Measurements from ENCODE around the gene LTBP4. TPM values are rescaled to one million over a fixed set of nuclear protein-coding genes. Genes with fewer than 3 reads are reported as not detected.

Gene LTBP4
- total and polyA plus RNA-seq, 2 donors (not counting 1 experiment from before 2014, with no cell fraction given), result 81.2 to 105 TPM

DNA sequence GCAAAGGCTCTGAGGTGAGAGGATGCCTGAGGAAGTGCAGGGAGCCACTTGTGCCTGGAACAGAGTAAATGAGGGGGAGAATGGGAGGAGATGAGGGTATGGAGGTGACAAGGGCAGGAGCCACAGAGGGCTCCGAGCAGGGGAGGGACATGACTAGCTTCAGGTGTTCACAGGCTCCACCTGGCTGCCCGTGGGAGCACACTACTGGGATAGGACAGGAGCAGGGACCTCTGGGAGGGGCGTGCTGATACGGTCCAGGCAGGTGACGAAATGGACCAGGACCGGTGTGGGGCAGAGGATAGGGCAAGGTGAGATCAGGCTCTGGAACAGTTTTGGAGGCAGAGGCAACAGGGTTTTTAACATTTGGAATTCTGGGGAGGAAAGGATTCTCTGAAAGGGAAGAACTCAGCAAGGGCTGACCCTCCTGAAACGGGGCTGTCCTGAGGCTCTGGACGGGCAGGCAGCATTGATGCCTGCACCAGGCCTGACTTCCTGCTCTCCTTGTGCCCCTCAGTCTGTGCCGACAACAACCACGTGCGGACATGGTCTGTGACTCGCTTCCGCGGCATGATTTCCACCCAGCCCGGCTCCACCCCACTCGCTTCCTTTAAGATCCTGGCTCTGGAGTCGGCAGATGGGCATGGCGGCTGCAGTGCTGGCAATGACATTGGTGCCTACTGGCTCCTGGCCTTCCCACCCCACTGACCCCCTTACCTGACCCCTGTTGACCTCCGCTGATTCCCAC, 12.9 kb upstream of the LTBP4 start:
- ATAC-seq (ENCODE audit: low read depth) (no peak), DNase-seq (no peak)
- H3K27ac ChIP-seq (ENCODE audit: low read length in 2 of 2), result no peak overlapping the region
- Mint-ChIP-seq H3K27me3 (no peaks in the 10 kb centered on the region), H3K4me3 (no peak overlapping the region), H3K9me3 (ENCODE audit: insufficient read depth) (no peaks in the 10 kb centered on the region), H3K27ac (no peak overlapping the region), H3K4me1 (peaks cover 11% of the 10 kb centered on the region)
- ChIA-PET CTCF (no interaction called here), POLR2A (no interaction called here)
- H3K36me3 ChIP-seq (replicated peaks in 1 of 2; ENCODE audit: control extremely low read depth in 1 of 2, control insufficient read depth in 1 of 2, extremely low read depth in 1 of 2, insufficient read depth in 2 of 2, low read length in 1 of 2), result peaks cover 2 to 47% of the 10 kb centered on the region in 2 experiments
- H3K79me2 ChIP-seq (ENCODE audit: control insufficient read depth, insufficient read depth, low read length), result no peaks in the 10 kb centered on the region
- no peak overlapping the region for H3K4me3 ChIP-seq (ENCODE audit: control extremely low read depth in 1 of 5, extremely low read depth in 1 of 5, insufficient read depth in 1 of 5, low read depth in 2 of 5, low read length in 4 of 5)
- intact Hi-C loops (cut with micrococcal nuclease), result no loop called here
- no peak overlapping the region for H3K4me2 ChIP-seq (replicated peaks; ENCODE audit: low read depth, low read length, poor library complexity, severe bottlenecking)
- no peaks in the 10 kb centered on the region for H4K20me1 ChIP-seq (ENCODE audit: control insufficient read depth, insufficient read depth, low read length, poor library complexity, severe bottlenecking)
- no peak for TF ChIP-seq EZH2 (IDR thresholded peaks at IDR 0.05; ENCODE audit: borderline replicate concordance, insufficient read depth, low read depth, low read length, poor library complexity, severe bottlenecking)
- TF ChIP-seq, protein P1, sequence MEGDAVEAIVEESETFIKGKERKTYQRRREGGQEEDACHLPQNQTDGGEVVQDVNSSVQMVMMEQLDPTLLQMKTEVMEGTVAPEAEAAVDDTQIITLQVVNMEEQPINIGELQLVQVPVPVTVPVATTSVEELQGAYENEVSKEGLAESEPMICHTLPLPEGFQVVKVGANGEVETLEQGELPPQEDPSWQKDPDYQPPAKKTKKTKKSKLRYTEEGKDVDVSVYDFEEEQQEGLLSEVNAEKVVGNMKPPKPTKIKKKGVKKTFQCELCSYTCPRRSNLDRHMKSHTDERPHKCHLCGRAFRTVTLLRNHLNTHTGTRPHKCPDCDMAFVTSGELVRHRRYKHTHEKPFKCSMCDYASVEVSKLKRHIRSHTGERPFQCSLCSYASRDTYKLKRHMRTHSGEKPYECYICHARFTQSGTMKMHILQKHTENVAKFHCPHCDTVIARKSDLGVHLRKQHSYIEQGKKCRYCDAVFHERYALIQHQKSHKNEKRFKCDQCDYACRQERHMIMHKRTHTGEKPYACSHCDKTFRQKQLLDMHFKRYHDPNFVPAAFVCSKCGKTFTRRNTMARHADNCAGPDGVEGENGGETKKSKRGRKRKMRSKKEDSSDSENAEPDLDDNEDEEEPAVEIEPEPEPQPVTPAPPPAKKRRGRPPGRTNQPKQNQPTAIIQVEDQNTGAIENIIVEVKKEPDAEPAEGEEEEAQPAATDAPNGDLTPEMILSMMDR (IDR thresholded peaks at IDR 0.05), result no peak
- H3K27me3 ChIP-seq (replicated peaks in 1 of 4; ENCODE audit: control extremely low read depth in 1 of 4, control insufficient read depth in 3 of 4, insufficient read depth in 4 of 4, low read length in 3 of 4), result no peaks in the 10 kb centered on the region
- no peak overlapping the region for H3K9ac ChIP-seq (ENCODE audit: low read length)
- 93% methylated on average over 19 of the region's 19 CpGs for WGBS (ENCODE audit: insufficient coverage)
- H2AFZ ChIP-seq (ENCODE audit: insufficient read depth, low read depth, low read length, poor library complexity, severe bottlenecking), result no peak overlapping the region
- H3K4me1 ChIP-seq (ENCODE audit: control insufficient read depth in 2 of 2, insufficient read depth in 2 of 2, low read length in 2 of 2), result no peaks in the 10 kb centered on the region
- peaks cover 0 to 6% (median 2%) of the 10 kb centered on the region in 3 donors for H3K9me3 ChIP-seq (ENCODE audit: control extremely low read depth in 1 of 3, control insufficient read depth in 2 of 3, insufficient read depth in 1 of 3, low read length in 2 of 3)

DNA sequence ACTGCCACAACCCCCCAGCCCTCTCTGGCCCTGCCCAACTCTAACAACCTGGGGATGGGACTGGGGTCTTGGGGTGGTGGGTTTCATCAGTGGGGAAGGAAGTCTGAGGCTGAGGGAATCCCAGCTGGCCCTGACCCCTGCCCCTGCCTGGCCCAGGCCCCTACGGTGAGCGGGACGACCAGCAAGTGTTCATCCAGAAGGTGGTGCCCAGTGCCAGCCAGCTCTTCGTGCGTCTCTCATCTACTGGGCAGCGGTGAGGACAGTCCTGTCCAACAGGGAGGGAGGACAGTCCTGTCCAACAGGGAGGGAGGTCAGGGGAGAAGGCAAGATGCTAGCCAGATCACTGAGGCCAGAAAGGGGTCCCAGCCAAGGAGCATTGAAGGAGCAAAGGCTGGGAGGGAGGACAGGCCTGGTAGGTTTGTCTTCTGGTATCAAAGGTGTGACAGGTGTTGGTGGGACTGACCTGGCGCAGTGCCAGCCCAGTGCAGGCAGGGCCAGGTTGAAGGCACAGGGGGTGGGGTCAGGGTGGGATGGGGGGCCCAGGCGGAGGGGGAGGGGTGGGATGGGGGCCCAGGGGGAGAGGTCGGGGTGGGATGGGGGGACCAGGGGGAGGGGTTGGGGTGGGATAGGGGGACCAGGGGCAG, 12.1 kb upstream of the LTBP4 start:
- Histone ChIP-seq H3K4me2 (replicated peaks; ENCODE audit: low read depth, low read length, poor library complexity, severe bottlenecking) (no peak overlapping the region), H3K4me1 (ENCODE audit: control insufficient read depth in 2 of 2, insufficient read depth in 2 of 2, low read length in 2 of 2) (no peaks in the 10 kb centered on the region), H4K20me1 (ENCODE audit: control insufficient read depth, insufficient read depth, low read length, poor library complexity, severe bottlenecking) (no peaks in the 10 kb centered on the region), H3K79me2 (ENCODE audit: control insufficient read depth, insufficient read depth, low read length) (no peaks in the 10 kb centered on the region), H3K27ac (ENCODE audit: low read length in 2 of 2) (no peak overlapping the region), H2AFZ (ENCODE audit: insufficient read depth, low read depth, low read length, poor library complexity, severe bottlenecking) (no peak overlapping the region), H3K27me3 (replicated peaks in 1 of 4; ENCODE audit: control extremely low read depth in 1 of 4, control insufficient read depth in 3 of 4, insufficient read depth in 4 of 4, low read length in 3 of 4) (no peaks in the 10 kb centered on the region), H3K9me3 (ENCODE audit: control extremely low read depth in 1 of 3, control insufficient read depth in 2 of 3, insufficient read depth in 1 of 3, low read length in 2 of 3) (peaks cover 0 to 6% (median 2%) of the 10 kb centered on the region in 3 donors), H3K36me3 (replicated peaks in 1 of 2; ENCODE audit: control extremely low read depth in 1 of 2, control insufficient read depth in 1 of 2, extremely low read depth in 1 of 2, insufficient read depth in 2 of 2, low read length in 1 of 2) (peaks cover 0 to 41% of the 10 kb centered on the region in 2 experiments), H3K9ac (ENCODE audit: low read length) (no peak overlapping the region), H3K4me3 (ENCODE audit: control extremely low read depth in 1 of 5, extremely low read depth in 1 of 5, insufficient read depth in 1 of 5, low read depth in 2 of 5, low read length in 4 of 5) (no peak overlapping the region)
- ChIA-PET CTCF (no interaction called here), POLR2A (interaction anchor here (0.7 kb wide), 1 partner anchor 1357 kb away, joined by 7 read pairs; no protein-coding TSS in a partner anchor)
- intact Hi-C loops (cut with micrococcal nuclease), result no loop called here
- WGBS (ENCODE audit: insufficient coverage), result 100% methylated on average over 6 of the region's 9 CpGs
- Mint-ChIP-seq H3K4me3 (no peak overlapping the region), H3K27me3 (no peaks in the 10 kb centered on the region), H3K9me3 (ENCODE audit: insufficient read depth) (no peaks in the 10 kb centered on the region), H3K4me1 (peaks cover 9% of the 10 kb centered on the region), H3K27ac (no peak overlapping the region)
- no peak for TF ChIP-seq EZH2 (IDR thresholded peaks at IDR 0.05; ENCODE audit: borderline replicate concordance, insufficient read depth, low read depth, low read length, poor library complexity, severe bottlenecking)
- TF ChIP-seq, protein P1 (IDR thresholded peaks at IDR 0.05), result no peak
- no peak for ATAC-seq (ENCODE audit: low read depth)
- no peak for DNase-seq
